Measurements from ENCODE around the gene TENM4.

TENM4 gene

GRCh38 chr11:79045018-79045799 lies 395.6 kb downstream of the TENM4 start:
- Histone ChIP-seq H3K27me3 (ENCODE audit: low read depth, low read length) (no peaks in the 10 kb centered on the region), H3K4me3 (ENCODE audit: low read depth in 1 of 2, low read length in 2 of 2) (no peak overlapping the region), H3K4me1 (ENCODE audit: control insufficient read depth in 1 of 2, insufficient read depth in 2 of 2, low read length in 2 of 2) (no peaks in the 10 kb centered on the region), H3K9me3 (ENCODE audit: control insufficient read depth in 1 of 2, low read length in 2 of 2) (no peaks in the 10 kb centered on the region), H3K36me3 (ENCODE audit: control insufficient read depth in 1 of 2, insufficient read depth in 2 of 2, low read length in 2 of 2) (no peaks in the 10 kb centered on the region), H3K27ac (ENCODE audit: low read length) (no peak overlapping the region)

DNA sequence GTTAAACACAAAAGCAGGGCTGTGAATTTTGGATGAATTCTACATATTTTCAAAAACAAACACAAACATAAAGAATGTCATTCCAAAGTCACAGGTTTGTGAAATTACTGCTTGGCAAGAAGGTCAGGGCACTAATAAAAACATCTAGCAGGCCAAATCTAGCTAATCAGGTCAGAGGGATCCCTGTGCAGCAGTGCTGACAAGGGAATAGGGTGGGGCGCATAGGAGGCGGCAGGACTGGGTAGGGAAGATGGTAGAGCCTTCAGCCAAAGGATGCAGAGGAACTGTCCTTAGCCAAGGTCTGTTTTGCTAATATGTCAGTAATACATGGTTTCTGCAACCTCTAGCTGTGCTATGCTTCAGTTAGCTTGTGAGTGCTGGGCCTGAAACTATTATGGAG lies 396.6 kb downstream of the TENM4 start:
- Histone ChIP-seq H3K36me3 (ENCODE audit: control insufficient read depth in 1 of 2, insufficient read depth in 2 of 2, low read length in 2 of 2) (no peaks in the 10 kb centered on the region), H3K27me3 (ENCODE audit: low read depth, low read length) (no peaks in the 10 kb centered on the region), H3K4me1 (ENCODE audit: control insufficient read depth in 1 of 2, insufficient read depth in 2 of 2, low read length in 2 of 2) (no peaks in the 10 kb centered on the region), H3K4me3 (ENCODE audit: low read depth in 1 of 2, low read length in 2 of 2) (no peak overlapping the region), H3K27ac (ENCODE audit: low read length) (no peak overlapping the region), H3K9me3 (ENCODE audit: control insufficient read depth in 1 of 2, low read length in 2 of 2) (no peaks in the 10 kb centered on the region)

GRCh38 chr11:79043726-79044125 lies 397.1 kb downstream of the TENM4 start:
- no peak overlapping the region for H3K27ac ChIP-seq (ENCODE audit: low read length)
- no peaks in the 10 kb centered on the region for H3K36me3 ChIP-seq (ENCODE audit: control insufficient read depth in 1 of 2, insufficient read depth in 2 of 2, low read length in 2 of 2)
- no peaks in the 10 kb centered on the region for H3K4me1 ChIP-seq (ENCODE audit: control insufficient read depth in 1 of 2, insufficient read depth in 2 of 2, low read length in 2 of 2)

GRCh38 chr11:79042824-79043223 lies 398.0 kb downstream of the TENM4 start:
- Histone ChIP-seq H3K27me3 (ENCODE audit: low read depth, low read length) (no peaks in the 10 kb centered on the region), H3K4me3 (ENCODE audit: low read depth in 1 of 2, low read length in 2 of 2) (no peak overlapping the region), H3K27ac (ENCODE audit: low read length) (no peak overlapping the region), H3K4me1 (ENCODE audit: control insufficient read depth in 1 of 2, insufficient read depth in 2 of 2, low read length in 2 of 2) (no peaks in the 10 kb centered on the region), H3K9me3 (ENCODE audit: control insufficient read depth in 1 of 2, low read length in 2 of 2) (no peaks in the 10 kb centered on the region), H3K36me3 (ENCODE audit: control insufficient read depth in 1 of 2, insufficient read depth in 2 of 2, low read length in 2 of 2) (no peaks in the 10 kb centered on the region)

More at GRCh38 chr11:79043726-79044125, 397.1 kb downstream of the TENM4 start:
- Histone ChIP-seq H3K4me3 (ENCODE audit: low read depth in 1 of 2, low read length in 2 of 2) (no peak overlapping the region), H3K27me3 (ENCODE audit: low read depth, low read length) (no peaks in the 10 kb centered on the region), H3K9me3 (ENCODE audit: control insufficient read depth in 1 of 2, low read length in 2 of 2) (no peaks in the 10 kb centered on the region)

GRCh38 chr11:79040348-79040747 lies 400.5 kb downstream of the TENM4 start:
- no peaks in the 10 kb centered on the region for H3K27me3 ChIP-seq (ENCODE audit: low read depth, low read length)
- H3K9me3 ChIP-seq (ENCODE audit: control insufficient read depth in 1 of 2, low read length in 2 of 2) = no peaks in the 10 kb centered on the region
- no peak overlapping the region for H3K27ac ChIP-seq (ENCODE audit: low read length)
- no peak overlapping the region for H3K4me3 ChIP-seq (ENCODE audit: low read depth in 1 of 2, low read length in 2 of 2)
- no peaks in the 10 kb centered on the region for H3K36me3 ChIP-seq (ENCODE audit: control insufficient read depth in 1 of 2, insufficient read depth in 2 of 2, low read length in 2 of 2)
- H3K4me1 ChIP-seq (ENCODE audit: control insufficient read depth in 1 of 2, insufficient read depth in 2 of 2, low read length in 2 of 2) = no peaks in the 10 kb centered on the region

GRCh38 chr11:79039122-79039521 lies 401.7 kb downstream of the TENM4 start:
- Histone ChIP-seq H3K27ac (ENCODE audit: low read length) (no peak overlapping the region), H3K9me3 (ENCODE audit: control insufficient read depth in 1 of 2, low read length in 2 of 2) (no peaks in the 10 kb centered on the region), H3K27me3 (ENCODE audit: low read depth, low read length) (no peaks in the 10 kb centered on the region), H3K36me3 (ENCODE audit: control insufficient read depth in 1 of 2, insufficient read depth in 2 of 2, low read length in 2 of 2) (no peaks in the 10 kb centered on the region), H3K4me3 (ENCODE audit: low read depth in 1 of 2, low read length in 2 of 2) (no peak overlapping the region), H3K4me1 (ENCODE audit: control insufficient read depth in 1 of 2, insufficient read depth in 2 of 2, low read length in 2 of 2) (no peaks in the 10 kb centered on the region)

GRCh38 chr11:79035881-79036280 lies 404.9 kb downstream of the TENM4 start:
- Histone ChIP-seq H3K4me3 (ENCODE audit: low read depth in 1 of 2, low read length in 2 of 2) (no peak overlapping the region), H3K27ac (ENCODE audit: low read length) (no peak overlapping the region), H3K9me3 (ENCODE audit: control insufficient read depth in 1 of 2, low read length in 2 of 2) (no peaks in the 10 kb centered on the region), H3K27me3 (ENCODE audit: low read depth, low read length) (no peaks in the 10 kb centered on the region), H3K4me1 (ENCODE audit: control insufficient read depth in 1 of 2, insufficient read depth in 2 of 2, low read length in 2 of 2) (no peaks in the 10 kb centered on the region), H3K36me3 (ENCODE audit: control insufficient read depth in 1 of 2, insufficient read depth in 2 of 2, low read length in 2 of 2) (no peaks in the 10 kb centered on the region)

- Histone ChIP-seq H3K36me3 (ENCODE audit: control insufficient read depth in 1 of 2, insufficient read depth in 2 of 2, low read length in 2 of 2) (no peaks in the 10 kb centered on the region), H3K27ac (ENCODE audit: low read length) (no peak overlapping the region), H3K9me3 (ENCODE audit: control insufficient read depth in 1 of 2, low read length in 2 of 2) (no peaks in the 10 kb centered on the region), H3K4me3 (ENCODE audit: low read depth in 1 of 2, low read length in 2 of 2) (no peak overlapping the region), H3K27me3 (ENCODE audit: low read depth, low read length) (no peaks in the 10 kb centered on the region), H3K4me1 (ENCODE audit: control insufficient read depth in 1 of 2, insufficient read depth in 2 of 2, low read length in 2 of 2) (no peaks in the 10 kb centered on the region)
Observed at GRCh38 chr11:79033833-79034232, 407.0 kb downstream of the TENM4 start.

- Histone ChIP-seq H3K27me3 (ENCODE audit: low read depth, low read length) (no peaks in the 10 kb centered on the region), H3K4me1 (ENCODE audit: control insufficient read depth in 1 of 2, insufficient read depth in 2 of 2, low read length in 2 of 2) (no peaks in the 10 kb centered on the region), H3K27ac (ENCODE audit: low read length) (no peak overlapping the region), H3K9me3 (ENCODE audit: control insufficient read depth in 1 of 2, low read length in 2 of 2) (no peaks in the 10 kb centered on the region), H3K36me3 (ENCODE audit: control insufficient read depth in 1 of 2, insufficient read depth in 2 of 2, low read length in 2 of 2) (no peaks in the 10 kb centered on the region), H3K4me3 (ENCODE audit: low read depth in 1 of 2, low read length in 2 of 2) (no peak overlapping the region)
Observed at GRCh38 chr11:79030448-79030847, 410.4 kb downstream of the TENM4 start.

DNA sequence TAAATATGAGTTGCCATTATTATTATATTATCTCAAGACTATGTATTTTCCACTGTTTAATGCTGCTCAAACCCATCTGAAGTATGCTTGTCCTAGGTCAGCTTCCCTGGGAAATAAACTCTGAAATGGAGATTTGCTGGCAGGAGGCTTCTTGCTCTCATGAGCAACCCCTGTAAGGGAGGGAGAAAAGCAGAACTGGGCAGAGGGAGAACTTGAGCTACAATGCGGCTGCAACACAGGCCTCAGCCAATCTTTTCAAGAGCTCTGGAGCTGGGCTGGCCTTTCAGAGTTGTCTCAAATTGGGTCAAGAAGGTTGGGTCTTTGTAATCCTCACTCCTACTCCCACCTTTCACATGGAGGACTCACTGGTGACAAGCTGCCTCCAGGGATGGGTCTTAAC lies 412.6 kb downstream of the TENM4 start:
- no peaks in the 10 kb centered on the region for H3K4me1 ChIP-seq (ENCODE audit: control insufficient read depth in 1 of 2, insufficient read depth in 2 of 2, low read length in 2 of 2)
- H3K9me3 ChIP-seq (ENCODE audit: control insufficient read depth in 1 of 2, low read length in 2 of 2) = no peaks in the 10 kb centered on the region
- no peak overlapping the region for H3K4me3 ChIP-seq (ENCODE audit: low read depth in 1 of 2, low read length in 2 of 2)
- no peaks in the 10 kb centered on the region for H3K27me3 ChIP-seq (ENCODE audit: low read depth, low read length)
- H3K36me3 ChIP-seq (ENCODE audit: control insufficient read depth in 1 of 2, insufficient read depth in 2 of 2, low read length in 2 of 2) = no peaks in the 10 kb centered on the region
- no peak overlapping the region for H3K27ac ChIP-seq (ENCODE audit: low read length)

GRCh38 chr11:79026803-79027445 lies 413.9 kb downstream of the TENM4 start:
- H3K4me3 ChIP-seq (ENCODE audit: low read depth in 1 of 2, low read length in 2 of 2) = no peak overlapping the region
- no peaks in the 10 kb centered on the region for H3K27me3 ChIP-seq (ENCODE audit: low read depth, low read length)
- no peaks in the 10 kb centered on the region for H3K4me1 ChIP-seq (ENCODE audit: control insufficient read depth in 1 of 2, insufficient read depth in 2 of 2, low read length in 2 of 2)
- no peak overlapping the region for H3K27ac ChIP-seq (ENCODE audit: low read length)
- H3K36me3 ChIP-seq (ENCODE audit: control insufficient read depth in 1 of 2, insufficient read depth in 2 of 2, low read length in 2 of 2) = no peaks in the 10 kb centered on the region
- no peaks in the 10 kb centered on the region for H3K9me3 ChIP-seq (ENCODE audit: control insufficient read depth in 1 of 2, low read length in 2 of 2)

- H3K4me1 ChIP-seq (ENCODE audit: control insufficient read depth in 1 of 2, insufficient read depth in 2 of 2, low read length in 2 of 2) = no peaks in the 10 kb centered on the region
- no peaks in the 10 kb centered on the region for H3K36me3 ChIP-seq (ENCODE audit: control insufficient read depth in 1 of 2, insufficient read depth in 2 of 2, low read length in 2 of 2)
- no peaks in the 10 kb centered on the region for H3K9me3 ChIP-seq (ENCODE audit: control insufficient read depth in 1 of 2, low read length in 2 of 2)
- no peak overlapping the region for H3K27ac ChIP-seq (ENCODE audit: low read length)
- no peaks in the 10 kb centered on the region for H3K27me3 ChIP-seq (ENCODE audit: low read depth, low read length)
- no peak overlapping the region for H3K4me3 ChIP-seq (ENCODE audit: low read depth in 1 of 2, low read length in 2 of 2)
Observed at GRCh38 chr11:79025622-79026021, 415.2 kb downstream of the TENM4 start.

Measured in muscle layer of duodenum (tissue), 2 donors.